Stimulated activated CD8-positive, alpha-beta memory T cell treated with anti-CD3 and anti-CD28 coated beads, Interleukin-15, amount 100 ng/mL, for 24 hours (primary cell): ENCODE measurements around the gene NPTX2.

Experiments
- DNase-seq: peaks from one replicate; pipeline ENCODE4 v3.0.0-alpha.2; 2020; ENCODE audit warnings: low read depth

Gene NPTX2

GRCh38 chr7:98654524-98655272 lies 37.6 kb downstream of the NPTX2 start:
- no peak for DNase-seq

DNA sequence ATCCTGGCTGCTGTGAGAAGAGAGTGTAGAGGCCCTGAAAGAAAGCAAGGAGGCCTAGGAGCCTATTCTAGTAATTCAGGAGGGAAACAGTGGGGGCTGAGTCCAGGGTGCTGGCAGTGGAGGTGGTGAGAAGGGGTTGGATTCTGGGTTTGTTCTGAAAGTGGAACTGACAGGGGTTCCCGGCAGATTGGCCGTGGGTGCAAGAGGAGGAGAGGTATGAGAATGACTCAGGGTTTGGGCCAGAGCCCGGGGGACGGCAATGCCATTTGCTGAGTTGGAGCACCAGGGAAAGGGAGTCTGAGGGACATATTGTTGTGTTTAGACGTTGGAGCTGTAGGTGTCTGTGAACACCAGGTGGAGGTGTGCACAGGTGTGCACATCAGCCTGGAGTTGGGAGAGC lies 38.5 kb downstream of the NPTX2 start:
- DNase-seq = no peak

- no peak for DNase-seq
These were observed 39.8 kb downstream of the NPTX2 start for GRCh38 chr7:98656899-98657298.

DNA sequence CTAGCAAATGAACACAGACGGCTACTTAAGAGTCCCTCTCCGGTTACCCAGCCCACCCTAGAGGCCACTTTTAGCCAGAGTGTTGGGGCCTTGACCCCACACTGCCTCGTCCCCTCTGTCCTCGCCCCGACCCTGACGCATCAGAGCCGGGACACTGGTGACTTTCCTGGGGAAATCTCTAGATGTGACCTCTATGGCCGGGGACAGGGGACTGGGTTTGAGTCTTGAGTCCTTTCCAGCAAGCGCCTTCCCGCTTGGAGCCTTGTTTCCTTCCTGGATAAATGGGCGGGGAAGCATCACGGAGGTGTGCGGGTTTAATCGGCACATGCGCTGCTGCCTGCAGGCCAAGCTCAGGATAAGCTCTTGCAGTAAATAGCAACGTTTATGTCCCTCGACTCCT lies 40.7 kb downstream of the NPTX2 start:
- no peak for DNase-seq

- DNase-seq = no peak
These were observed 42.7 kb downstream of the NPTX2 start for GRCh38 chr7:98659756-98660155.

DNA sequence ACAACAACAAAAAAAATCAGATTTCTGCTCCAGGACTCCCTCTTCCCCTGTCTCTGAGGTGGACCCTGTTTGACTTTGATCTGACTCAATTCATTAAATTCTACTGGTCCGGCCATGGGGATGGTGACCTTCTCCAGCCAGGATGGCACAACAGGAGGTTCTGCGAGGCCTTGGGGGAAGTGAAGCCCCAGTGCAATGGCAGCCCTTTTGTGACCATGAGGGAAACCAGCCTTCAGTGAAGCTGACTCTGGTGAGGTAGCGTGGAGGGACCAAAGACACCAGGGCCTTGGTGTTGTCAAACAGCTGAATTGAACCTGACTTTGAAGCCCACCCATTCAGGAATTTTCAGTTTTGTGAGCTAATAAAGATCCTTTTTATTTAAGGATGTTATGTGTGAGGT lies 44.5 kb downstream of the NPTX2 start:
- DNase-seq = no peak

DNA sequence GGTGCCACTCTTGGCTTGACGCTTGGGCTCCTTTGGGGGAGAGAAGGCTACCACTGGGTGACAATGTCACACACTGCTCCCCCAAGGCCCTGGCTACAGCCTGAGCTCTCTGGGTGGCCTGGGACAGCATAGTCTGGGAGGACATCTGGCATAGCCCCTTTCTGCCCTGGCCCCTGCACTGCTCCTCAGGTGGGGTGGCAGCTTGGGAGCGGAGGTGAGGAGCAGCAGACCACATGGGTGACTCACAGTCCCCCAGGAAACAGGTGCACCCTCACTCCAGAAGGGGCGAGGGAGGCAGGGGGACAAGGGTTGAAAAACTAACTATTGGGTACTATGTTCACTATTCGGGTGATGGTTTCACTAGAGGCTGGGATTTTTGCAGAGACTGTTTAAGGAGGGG lies 45.2 kb downstream of the NPTX2 start:
- DNase-seq = no peak

- no peak for DNase-seq
These were observed 47.8 kb downstream of the NPTX2 start for GRCh38 chr7:98664882-98665281.

DNA sequence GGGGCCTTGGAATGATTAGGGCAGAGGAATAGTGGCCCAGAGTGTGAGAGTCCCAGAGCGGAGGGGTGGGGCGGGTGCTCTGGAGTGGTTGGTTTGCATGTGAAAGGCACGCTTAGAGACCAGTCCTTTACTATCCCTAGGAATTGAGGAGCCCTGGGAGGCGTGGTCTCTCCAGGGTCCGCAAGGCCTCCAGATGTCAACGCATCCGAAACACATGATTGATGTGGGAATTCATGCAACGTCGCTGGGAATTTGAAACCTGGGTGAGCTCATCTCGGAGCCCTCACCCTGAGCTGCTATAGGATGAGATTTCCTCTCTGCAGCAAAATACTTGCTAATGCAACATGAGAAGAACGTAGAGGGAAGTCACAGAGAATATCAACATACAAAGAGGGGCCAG lies 51.2 kb downstream of the NPTX2 start:
- DNase-seq = no peak

DNA sequence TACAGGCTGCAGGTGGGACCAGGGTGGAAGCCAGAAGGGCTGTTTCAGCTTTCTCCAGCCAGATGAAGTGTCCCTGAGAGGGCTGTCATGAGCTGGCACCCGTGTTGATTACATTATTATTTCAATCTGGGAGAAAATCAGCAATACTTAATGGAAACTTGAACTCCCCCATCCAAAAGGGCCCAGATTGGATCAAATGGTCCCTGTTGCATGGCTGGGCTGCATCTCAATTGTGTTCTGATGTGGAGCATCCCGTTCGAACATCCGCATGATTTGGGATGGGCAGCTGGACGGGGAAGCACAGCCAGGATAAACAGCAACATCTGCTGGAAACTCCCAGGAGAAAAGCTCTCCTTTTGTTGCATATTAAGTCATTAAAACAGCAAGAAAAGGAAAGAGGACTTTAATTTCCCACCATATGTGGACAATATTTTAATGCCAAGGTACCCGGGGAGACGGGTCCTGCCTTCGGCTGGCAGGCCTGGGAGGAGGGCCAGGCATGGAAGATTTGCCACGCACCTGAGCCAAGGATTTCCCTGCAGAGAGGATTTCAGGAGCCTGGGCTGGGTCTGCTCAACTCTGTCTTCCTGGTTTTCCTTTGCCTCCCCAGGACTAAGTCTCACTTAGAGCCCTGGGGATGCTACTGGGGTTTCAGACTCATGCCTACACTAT lies 52.4 kb downstream of the NPTX2 start:
- DNase-seq = no peak

DNA sequence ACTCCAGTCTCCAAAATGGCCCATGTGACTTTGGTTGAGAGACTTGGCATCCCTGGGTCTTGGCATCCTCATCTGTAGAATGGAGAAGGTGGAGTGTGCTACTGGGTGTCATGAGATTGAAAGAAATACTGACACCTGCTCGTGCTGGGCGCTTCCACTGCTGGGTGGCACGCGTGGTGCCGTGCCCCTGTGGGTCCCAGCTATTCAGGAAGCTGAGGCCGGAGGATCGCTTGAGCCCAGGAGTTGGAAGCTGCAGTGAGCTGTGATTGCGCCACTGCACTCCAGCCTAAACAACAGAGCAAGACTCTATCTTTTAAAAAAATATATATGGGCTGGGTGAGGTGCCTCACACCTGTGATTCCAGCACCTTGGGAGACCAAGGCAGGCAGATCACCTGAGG lies 53.1 kb downstream of the NPTX2 start:
- DNase-seq = no peak

- no peak for DNase-seq
These were observed 54.7 kb downstream of the NPTX2 start for GRCh38 chr7:98671733-98672331.

- no peak for DNase-seq
These were observed 57.4 kb downstream of the NPTX2 start for GRCh38 chr7:98674461-98674860.

- no peak for DNase-seq
These were observed 57.8 kb downstream of the NPTX2 start for GRCh38 chr7:98674881-98675280.

DNA sequence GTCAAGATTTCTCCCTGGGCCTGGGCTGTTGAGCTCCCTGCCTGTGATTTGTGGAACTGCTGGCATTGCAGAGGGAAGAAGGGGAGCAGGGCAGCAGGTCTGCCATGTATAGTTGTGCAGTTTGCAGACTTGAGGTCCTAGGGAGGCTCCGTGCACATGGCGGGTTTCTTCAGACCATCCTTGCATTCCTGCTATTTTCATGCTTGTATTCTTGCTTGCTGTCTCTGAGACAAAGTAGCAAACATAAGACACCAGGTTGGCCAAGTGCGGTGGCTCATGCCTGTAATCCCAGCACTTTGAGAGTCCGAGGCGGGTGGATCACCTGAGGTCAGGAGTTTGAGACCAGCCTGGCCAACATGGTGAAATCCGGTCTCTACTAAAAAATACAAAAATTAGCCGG lies 61.1 kb downstream of the NPTX2 start:
- no peak for DNase-seq
